ENCODE data around the gene ALDH4A1. TPM values are rescaled to one million over a fixed set of nuclear protein-coding genes. Genes with fewer than 3 reads are reported as not detected.
"Not testable (repeated sequence)": the region's sequence is repeated elsewhere in the genome, so short reads cannot be mapped to it uniquely, and the experiment has no call there.

Gene ALDH4A1
- total RNA-seq, 3 donors from 2014 or later (not counting 1 experiment from before 2014, with no cell fraction given): 3.4 to 4.1 (median 3.7) TPM

- Mint-ChIP-seq H3K9me3 (no peaks in the 10 kb centered on the region), H3K4me3 (no peak overlapping the region), H3K27ac (no peak overlapping the region), H3K36me3 (no peaks in the 10 kb centered on the region), H3K4me1 (no peaks in the 10 kb centered on the region), H3K27me3 (ENCODE audit: low read depth in 2 of 2) (peaks cover 2 to 6% of the 10 kb centered on the region in 2 donors)
- no peaks in the 10 kb centered on the region for H3K4me1 ChIP-seq (ENCODE audit: control insufficient read depth, insufficient read depth, low read length)
- DNase-seq: no peak
- no peak overlapping the region for H3K4me3 ChIP-seq (ENCODE audit: low read length)
- H3K27ac ChIP-seq (ENCODE audit: low read length): no peak overlapping the region
- no peaks in the 10 kb centered on the region for H3K36me3 ChIP-seq (ENCODE audit: control insufficient read depth, insufficient read depth, low read length)
- WGBS (ENCODE audit: insufficient coverage): 98% methylated on average over 10 of the region's 10 CpGs
- no peaks in the 10 kb centered on the region for H3K27me3 ChIP-seq (ENCODE audit: control insufficient read depth, insufficient read depth, low read length)
- intact Hi-C loops (cut with micrococcal nuclease): no loop called here
- no peak for TF ChIP-seq CTCF (IDR thresholded peaks at IDR 0.05)
- no peaks in the 10 kb centered on the region for H3K9me3 ChIP-seq (ENCODE audit: control insufficient read depth, insufficient read depth, low read length)
- ATAC-seq: no peak
Measured at GRCh38 chr1:18870957-18871356, 31.4 kb downstream of the ALDH4A1 start.

- H3K4me3 ChIP-seq (ENCODE audit: low read length); H3K36me3 ChIP-seq (ENCODE audit: control insufficient read depth, insufficient read depth, low read length); intact Hi-C loops (cut with micrococcal nuclease); H3K4me1 ChIP-seq (ENCODE audit: control insufficient read depth, insufficient read depth, low read length); H3K36me3 Mint-ChIP-seq; DNase-seq; H3K27ac ChIP-seq (ENCODE audit: low read length); H3K27ac Mint-ChIP-seq; H3K4me3 Mint-ChIP-seq; H3K27me3 Mint-ChIP-seq (ENCODE audit: low read depth in 2 of 2); H3K9me3 Mint-ChIP-seq; H3K9me3 ChIP-seq (ENCODE audit: control insufficient read depth, insufficient read depth, low read length); H3K27me3 ChIP-seq (ENCODE audit: control insufficient read depth, insufficient read depth, low read length); ATAC-seq; H3K4me1 Mint-ChIP-seq: not testable (repeated sequence)
- 68% methylated on average over 3 of the region's 3 CpGs for WGBS (ENCODE audit: insufficient coverage)
Measured at GRCh38 chr1:18870595-18870865, 31.8 kb downstream of the ALDH4A1 start.

GRCh38 chr1:18869847-18870594 lies 32.3 kb downstream of the ALDH4A1 start:
- no peaks in the 10 kb centered on the region for H3K36me3 Mint-ChIP-seq
- peaks cover 2 to 6% of the 10 kb centered on the region in 2 donors for H3K27me3 Mint-ChIP-seq (ENCODE audit: low read depth in 2 of 2)
- H3K27me3 ChIP-seq (ENCODE audit: control insufficient read depth, insufficient read depth, low read length): no peaks in the 10 kb centered on the region
- no peaks in the 10 kb centered on the region for H3K9me3 ChIP-seq (ENCODE audit: control insufficient read depth, insufficient read depth, low read length)
- no peaks in the 10 kb centered on the region for H3K9me3 Mint-ChIP-seq
- DNase-seq (no peak), ATAC-seq (no peak)
- no peak overlapping the region for H3K27ac ChIP-seq (ENCODE audit: low read length)
- 86% methylated on average over 9 of the region's 9 CpGs for WGBS (ENCODE audit: insufficient coverage)
- H3K4me1 ChIP-seq (ENCODE audit: control insufficient read depth, insufficient read depth, low read length): no peaks in the 10 kb centered on the region
- no peak overlapping the region for H3K27ac Mint-ChIP-seq
- H3K36me3 ChIP-seq (ENCODE audit: control insufficient read depth, insufficient read depth, low read length): no peaks in the 10 kb centered on the region
- no peak for TF ChIP-seq CTCF (IDR thresholded peaks at IDR 0.05)
- intact Hi-C loops (cut with micrococcal nuclease): no loop called here
- H3K4me3 Mint-ChIP-seq: no peak overlapping the region
- H3K4me3 ChIP-seq (ENCODE audit: low read length): no peak overlapping the region
- no peaks in the 10 kb centered on the region for H3K4me1 Mint-ChIP-seq

- H3K36me3 Mint-ChIP-seq: no peaks in the 10 kb centered on the region
- no peaks in the 10 kb centered on the region for H3K9me3 Mint-ChIP-seq
- intact Hi-C loops (cut with micrococcal nuclease): no loop called here
- H3K27ac ChIP-seq (ENCODE audit: low read length): no peak overlapping the region
- no peaks in the 10 kb centered on the region for H3K4me1 Mint-ChIP-seq
- H3K4me3 ChIP-seq (ENCODE audit: low read length): no peak overlapping the region
- no peak overlapping the region for H3K27ac Mint-ChIP-seq
- no peaks in the 10 kb centered on the region for H3K4me1 ChIP-seq (ENCODE audit: control insufficient read depth, insufficient read depth, low read length)
- WGBS (ENCODE audit: insufficient coverage): 75% methylated on average over 12 of the region's 12 CpGs
- no peaks in the 10 kb centered on the region for H3K9me3 ChIP-seq (ENCODE audit: control insufficient read depth, insufficient read depth, low read length)
- no peak for TF ChIP-seq CTCF (IDR thresholded peaks at IDR 0.05)
- H3K36me3 ChIP-seq (ENCODE audit: control insufficient read depth, insufficient read depth, low read length): no peaks in the 10 kb centered on the region
- no peaks in the 10 kb centered on the region for H3K27me3 ChIP-seq (ENCODE audit: control insufficient read depth, insufficient read depth, low read length)
- H3K4me3 Mint-ChIP-seq: no peak overlapping the region
- DNase-seq: no peak
- no peak for ATAC-seq
- H3K27me3 Mint-ChIP-seq (ENCODE audit: low read depth in 2 of 2): peaks cover 4 to 6% of the 10 kb centered on the region in 2 donors
Measured at GRCh38 chr1:18868801-18869424, 33.4 kb downstream of the ALDH4A1 start.
